GM19468 (cell line): ENCODE results near the gene PNMA8A.
"Not testable (repeated sequence)": the region's sequence is repeated elsewhere in the genome, so short reads cannot be mapped to it uniquely, and the experiment has no call there.

ENCODE experiments used
- ATAC-seq: cut with Tn5 transposase; IDR thresholded peaks from one replicate; pipeline ENCODE4 v1.9.1; 2021; ENCODE audit warnings: mild to moderate bottlenecking, moderate library complexity, moderate number of reproducible peaks; ENCODE audit not compliant: unreplicated experiment; ENCODE audit errors: extremely low read depth

Gene PNMA8A

DNA sequence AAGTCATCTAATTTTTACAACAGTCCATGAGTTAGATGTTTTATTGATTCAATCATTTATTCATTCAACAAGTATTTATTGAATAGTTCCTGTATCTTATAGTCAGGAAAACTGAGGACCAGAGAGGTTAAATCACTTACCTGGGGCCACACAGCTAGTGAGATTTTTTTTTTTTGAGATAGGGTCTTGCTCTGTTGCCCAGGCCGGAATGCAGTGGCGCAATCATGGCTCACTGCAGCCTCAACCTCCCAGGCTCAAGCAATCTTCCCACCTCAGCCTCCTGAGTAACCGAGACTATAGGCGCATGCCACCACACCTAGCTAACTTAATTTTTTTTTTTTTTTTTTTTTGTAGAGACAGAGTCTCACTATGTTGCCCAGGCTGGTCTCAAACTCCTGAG is 35.7 kb downstream of the PNMA8A start:
- ATAC-seq = not testable (repeated sequence)

DNA sequence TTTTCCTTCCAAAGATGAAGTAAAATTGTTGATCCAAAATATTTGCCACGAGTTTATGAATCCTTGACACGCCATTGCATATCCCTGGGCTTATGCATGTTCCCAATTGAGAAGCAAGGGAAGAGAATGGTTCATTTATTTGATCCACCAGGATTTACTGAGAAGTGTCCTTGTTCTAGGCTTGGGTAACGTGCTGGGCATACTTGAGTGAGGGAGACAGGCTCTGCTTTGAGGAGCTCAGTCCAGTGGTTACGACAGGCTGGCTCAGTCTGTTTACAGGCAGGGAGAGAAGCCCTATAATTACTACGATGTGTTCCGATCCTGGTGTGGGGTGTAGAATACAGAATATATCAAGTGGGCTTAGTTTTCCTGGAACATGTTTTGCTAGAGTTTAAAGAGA is 36.4 kb downstream of the PNMA8A start:
- no peak for ATAC-seq

DNA sequence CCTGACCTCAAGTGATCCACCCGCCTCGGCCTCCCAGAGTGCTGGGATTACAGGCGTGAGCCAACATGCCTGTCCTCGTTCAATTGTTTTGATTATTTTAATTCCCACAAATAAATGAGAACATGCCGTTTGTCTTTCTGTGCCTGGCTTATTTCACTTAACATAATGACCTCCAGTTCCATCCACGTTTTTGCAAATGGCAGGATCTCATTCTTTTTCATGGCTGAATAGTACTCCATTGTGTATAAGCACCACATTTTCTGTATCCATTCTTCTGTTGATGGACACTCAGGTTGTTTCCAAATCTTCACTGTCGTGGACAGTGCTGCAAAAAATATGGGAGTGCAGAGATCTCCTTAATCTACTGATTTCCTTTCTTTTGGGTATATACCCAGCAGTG is 37.9 kb downstream of the PNMA8A start:
- ATAC-seq = not testable (repeated sequence)

DNA sequence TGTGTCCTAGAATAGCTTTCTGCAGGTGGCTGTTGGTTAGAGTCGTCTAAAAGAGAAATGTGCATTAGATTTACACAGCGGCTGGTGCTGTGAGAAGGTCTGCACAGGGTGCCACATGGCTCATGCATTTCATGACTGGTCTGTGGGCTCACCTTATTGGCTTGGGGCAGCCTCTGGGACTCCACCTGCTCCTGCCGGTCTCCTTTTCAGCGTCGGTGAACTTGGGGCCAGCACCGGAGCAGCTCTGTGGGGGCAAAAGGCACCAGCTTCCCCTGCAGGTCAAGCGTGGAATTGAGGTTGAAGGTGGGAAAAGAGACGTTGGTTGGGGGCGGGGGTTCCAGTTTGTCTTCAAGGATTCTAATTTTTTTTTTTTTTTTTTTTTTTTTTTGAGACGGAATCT is 39.5 kb downstream of the PNMA8A start:
- ATAC-seq = no peak

GRCh38 chr19:46429999-46430398 is 41.4 kb downstream of the PNMA8A start:
- no peak for ATAC-seq

DNA sequence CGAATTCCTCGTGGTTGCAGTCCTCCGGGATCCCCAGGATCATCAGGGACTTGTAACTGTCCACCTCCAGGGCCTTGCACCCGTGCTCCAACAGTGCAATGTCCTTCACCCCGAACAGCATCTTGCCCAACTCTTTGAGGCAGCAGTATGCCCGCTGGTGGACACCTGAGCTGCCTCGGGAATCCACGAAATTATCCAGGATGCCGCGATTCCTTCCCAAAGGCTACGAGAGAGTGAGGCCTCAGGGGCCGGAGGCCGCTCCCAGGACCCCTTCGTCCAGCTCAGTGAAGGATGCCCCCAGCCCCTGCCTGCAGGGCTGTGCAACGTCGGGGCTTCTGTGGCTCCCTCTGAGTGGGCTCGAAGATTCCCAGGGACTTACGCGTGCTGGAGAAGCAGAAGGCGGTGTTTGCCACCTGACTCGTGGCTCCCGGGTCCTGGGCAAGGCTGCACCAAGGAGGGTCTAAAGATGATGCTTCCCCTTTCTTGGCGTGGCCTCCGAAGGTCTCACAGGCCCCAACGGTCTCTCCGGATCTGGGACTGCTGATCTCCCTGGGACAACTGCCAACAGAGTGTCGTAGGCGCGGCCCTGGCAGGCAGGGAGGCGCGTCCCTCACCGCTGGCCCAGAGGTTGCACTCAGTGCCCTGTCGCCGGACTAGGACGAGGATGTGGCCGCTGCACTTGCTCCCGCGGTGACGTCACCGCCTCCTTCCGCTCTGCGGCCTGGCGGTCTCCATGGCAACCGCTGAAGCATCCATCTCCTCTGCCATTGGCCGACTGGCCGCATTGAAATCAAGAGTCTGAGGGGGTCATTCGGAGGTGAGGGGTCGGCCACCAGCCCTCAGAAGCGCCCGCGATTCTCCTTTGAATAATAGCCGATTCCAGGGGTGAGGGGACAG is 42.9 kb downstream of the PNMA8A start, which contains the start of gene PNMA8C:
Gene PNMA8C (minus strand): TSS at position 698 of the 897 bp plus-strand sequence. CDS start 577 bp downstream, at position 121.
- no peak for ATAC-seq

DNA sequence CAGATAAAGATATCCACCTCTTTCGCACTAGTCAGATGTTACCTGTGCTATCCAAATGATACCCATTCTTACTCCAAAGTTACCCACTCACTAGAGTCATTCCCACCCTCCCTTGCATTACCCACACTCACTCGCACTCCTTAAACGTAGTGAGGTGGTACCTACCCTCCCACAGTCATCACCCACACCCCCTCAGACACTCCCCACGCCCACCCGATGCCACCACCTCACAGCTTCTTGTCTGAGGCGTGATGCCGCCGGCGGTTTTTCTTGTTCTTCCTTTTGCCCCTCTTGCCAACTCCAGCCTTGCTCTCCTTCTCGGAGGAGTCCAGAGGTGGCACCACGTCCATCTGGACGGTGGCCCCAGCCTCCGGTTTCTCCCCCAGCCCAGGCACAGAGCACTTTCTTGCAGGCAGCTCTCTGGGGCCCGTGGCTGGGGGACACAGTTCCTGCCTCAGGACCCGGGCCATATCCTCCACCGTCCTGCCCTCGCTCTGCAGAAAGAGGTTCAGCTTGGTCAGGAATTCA is 43.8 kb downstream of the PNMA8A start:
- ATAC-seq = no peak

DNA sequence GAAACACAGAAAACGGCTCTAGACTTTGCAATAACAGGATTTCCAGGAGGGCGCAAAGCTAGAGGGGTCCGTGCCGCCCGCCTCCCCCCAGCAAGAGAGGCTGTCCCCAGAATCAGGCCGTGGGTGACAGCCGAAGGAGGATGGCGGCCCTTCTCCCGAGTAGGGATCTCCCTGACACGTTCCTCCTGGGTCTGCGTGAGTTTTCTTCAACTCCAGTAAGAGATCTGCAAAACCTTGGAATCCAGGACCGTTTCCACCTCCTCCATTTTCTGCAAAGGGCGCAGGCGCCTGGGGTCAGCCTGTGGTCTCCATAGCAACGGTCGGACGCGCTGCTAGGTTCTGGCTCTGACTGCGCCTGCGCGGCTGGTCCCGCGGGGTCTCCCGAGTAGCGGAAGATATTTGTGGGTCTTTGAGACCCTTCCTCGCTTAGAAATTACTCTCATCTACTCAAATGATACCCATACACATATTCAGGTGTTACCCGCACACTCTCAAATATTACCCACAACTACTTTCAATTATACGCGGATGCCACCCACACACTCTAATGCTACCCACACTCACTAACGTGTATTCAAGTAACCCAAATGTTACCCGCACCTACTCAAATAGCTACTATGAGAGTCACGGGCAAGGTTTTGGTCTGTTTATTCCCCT is 44.7 kb downstream of the PNMA8A start:
- ATAC-seq = no peak

GRCh38 chr19:46426035-46426505 is 45.3 kb downstream of the PNMA8A start:
- no peak for ATAC-seq

DNA sequence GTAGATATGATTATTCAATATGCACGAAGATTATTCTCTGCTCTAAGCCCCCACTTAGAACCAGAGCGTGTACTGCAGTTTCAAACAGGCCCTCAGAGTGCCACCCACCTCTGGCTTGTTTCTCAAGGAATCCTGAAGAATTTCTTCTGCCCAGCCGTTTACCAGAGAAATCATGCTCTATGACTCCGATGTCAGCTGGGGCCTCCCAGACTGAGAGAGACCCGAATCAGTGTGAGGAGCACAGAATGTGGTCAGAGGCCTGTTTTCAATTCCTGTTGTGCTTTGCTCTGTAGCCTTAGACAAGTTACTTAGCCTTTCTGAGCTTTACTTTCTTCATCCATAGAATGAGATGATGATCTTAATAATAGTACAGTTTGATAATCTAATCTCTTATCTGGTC is 48.2 kb downstream of the PNMA8A start:
- no peak for ATAC-seq

- ATAC-seq = no peak
These were observed 49.0 kb downstream of the PNMA8A start for GRCh38 chr19:46422344-46422743.

GRCh38 chr19:46420056-46420455 is 51.3 kb downstream of the PNMA8A start:
- no peak for ATAC-seq
